Activated T-helper 1 cell treated with anti-CD3 and anti-CD28 coated beads, Interleukin-12 subunit alpha, Interleukin-12 subunit beta, Interleukin-2, Interleukin-4 antibody, amounts not matched to agents 30 ng/mL and 10 ng/mL and 1 ng/mL, durations not matched to agents 14 hours and 24 hours and 36 hours (primary cell): Measurements from ENCODE around the gene ADRA2B. TPM values are rescaled to one million over a fixed set of nuclear protein-coding genes. Genes with fewer than 3 reads are reported as not detected.
"Not testable (repeated sequence)": the region's sequence is repeated elsewhere in the genome, so short reads cannot be mapped to it uniquely, and the experiment has no call there.

Experiments
- DNase-seq: peaks from one replicate; pipeline ENCODE4 v3.0.0; 2021; ENCODE audit warnings: low spot score
- H3K27ac Mint-ChIP-seq: one replicate; pipeline ENCODE4 v1.8.0; 2021; ENCODE audit warnings: mild to moderate bottlenecking, mixed read lengths
- H3K27me3 Mint-ChIP-seq: one replicate; pipeline ENCODE4 v1.8.0; 2022; ENCODE audit warnings: mild to moderate bottlenecking, moderate library complexity, mixed read lengths; ENCODE audit not compliant: insufficient read depth
- H3K36me3 Mint-ChIP-seq: one replicate; pipeline ENCODE4 v1.8.0; 2021; ENCODE audit warnings: low read depth, mixed read lengths
- H3K4me1 Mint-ChIP-seq: one replicate; pipeline ENCODE4 v1.8.0; 2021; ENCODE audit warnings: low read depth, mixed read lengths
- H3K4me3 Mint-ChIP-seq: one replicate; pipeline ENCODE4 v1.8.0; 2021; ENCODE audit warnings: mild to moderate bottlenecking, moderate library complexity, mixed read lengths
- H3K9me3 Mint-ChIP-seq: one replicate; pipeline ENCODE4 v1.8.0; 2021; ENCODE audit warnings: mixed read lengths
- intact Hi-C: fragments of 100-400 bp; cut with micrococcal nuclease; formaldehyde crosslinking; loops from one replicate; pipeline ENCODE4 v1.15.1; 2024
- total RNA-seq: library from RNA; stranded (reverse); gene quantifications from 2 replicates; pipeline ENCODE4 v1.2.3, GENCODE V29; 2022

Gene ADRA2B
- total RNA-seq, 1 donor from 2014 or later = 0.21 TPM

DNA sequence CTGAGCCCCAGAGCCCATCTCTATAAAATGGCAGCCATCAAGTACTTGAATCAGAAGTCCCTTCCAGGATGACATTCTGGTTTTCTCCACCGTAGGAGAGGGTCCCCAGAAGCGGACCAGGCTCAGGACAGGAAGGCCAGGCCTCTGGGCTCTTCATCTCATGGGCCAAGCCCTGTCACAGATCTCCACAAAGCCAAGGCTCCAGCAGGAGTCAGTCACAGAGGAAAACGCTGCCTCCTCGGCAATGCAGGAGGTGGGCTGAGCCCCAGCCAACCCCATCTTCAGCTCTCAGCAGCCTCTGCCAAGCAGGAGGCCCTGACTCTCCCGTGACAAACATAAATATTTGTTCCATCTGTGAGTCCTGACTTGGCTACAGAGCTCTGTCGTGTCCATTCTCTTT lies 42.2 kb downstream of the ADRA2B start:
- Mint-ChIP-seq H3K27ac (no peak overlapping the region), H3K9me3 (no peaks in the 10 kb centered on the region), H3K27me3 (peaks cover 27% of the 10 kb centered on the region), H3K4me1 (no peaks in the 10 kb centered on the region), H3K36me3 (no peaks in the 10 kb centered on the region), H3K4me3 (no peak overlapping the region)
- DNase-seq = no peak
- intact Hi-C loops = no loop called here

DNA sequence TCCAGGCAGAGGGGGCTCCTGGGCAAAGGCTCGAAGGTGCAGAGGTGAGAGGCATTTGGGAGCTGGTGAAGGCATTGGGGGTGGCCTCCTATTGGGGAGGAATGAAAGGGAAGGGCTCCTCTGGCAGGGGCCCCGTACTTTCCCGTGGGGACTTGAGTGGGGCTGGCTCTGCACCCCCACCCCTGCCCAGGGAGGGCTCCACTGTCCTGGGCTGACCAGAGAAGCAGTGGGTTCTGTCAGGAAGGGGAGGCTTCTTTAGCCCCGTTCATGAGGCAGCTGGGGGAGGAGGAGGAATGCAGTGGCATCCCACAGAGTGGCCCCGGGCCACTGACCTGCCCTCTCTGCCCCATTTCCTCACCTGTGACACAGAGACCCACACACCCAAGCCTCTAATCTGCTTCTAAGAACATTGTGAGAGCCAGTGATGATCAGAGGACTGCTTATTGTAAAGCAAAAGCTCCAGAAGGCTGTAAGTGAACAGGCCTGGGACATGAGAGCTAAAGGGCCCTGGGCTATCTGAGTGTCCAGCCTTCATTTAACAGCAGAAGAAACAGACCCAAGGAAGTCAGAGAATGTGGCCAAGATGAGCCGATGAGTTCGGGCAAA lies 43.1 kb downstream of the ADRA2B start:
- Mint-ChIP-seq H3K27ac (no peak overlapping the region), H3K4me1 (no peaks in the 10 kb centered on the region), H3K4me3 (no peak overlapping the region), H3K27me3 (peaks cover 22% of the 10 kb centered on the region), H3K9me3 (no peaks in the 10 kb centered on the region), H3K36me3 (no peaks in the 10 kb centered on the region)
- DNase-seq = no peak
- intact Hi-C loops = no loop called here

DNA sequence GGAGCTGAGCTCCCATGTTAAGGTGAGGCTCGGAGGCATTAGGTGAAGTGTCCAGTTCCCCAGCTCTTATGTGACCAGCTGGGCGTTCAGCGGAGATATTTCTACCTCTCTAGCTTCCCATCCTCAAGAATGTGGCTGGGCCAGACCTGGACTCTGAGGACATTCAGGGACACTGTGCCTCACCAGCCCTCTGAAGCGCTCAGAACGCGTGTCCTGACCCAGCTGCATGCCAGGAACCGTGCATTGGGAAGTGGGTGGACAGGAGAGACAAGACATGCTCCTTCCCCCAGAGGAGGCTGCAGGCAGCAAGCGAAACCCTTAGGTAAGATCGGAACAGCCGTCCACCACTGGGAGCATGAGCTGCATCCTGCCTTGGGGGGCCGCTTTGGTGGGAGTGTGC lies 43.6 kb downstream of the ADRA2B start:
- intact Hi-C loops = no loop called here
- H3K27me3 Mint-ChIP-seq = peaks cover 18% of the 10 kb centered on the region
- DNase-seq = no peak
- H3K9me3 Mint-ChIP-seq = no peaks in the 10 kb centered on the region
- H3K36me3 Mint-ChIP-seq = no peaks in the 10 kb centered on the region
- no peaks in the 10 kb centered on the region for H3K4me1 Mint-ChIP-seq
- no peak overlapping the region for H3K27ac Mint-ChIP-seq
- no peak overlapping the region for H3K4me3 Mint-ChIP-seq

DNA sequence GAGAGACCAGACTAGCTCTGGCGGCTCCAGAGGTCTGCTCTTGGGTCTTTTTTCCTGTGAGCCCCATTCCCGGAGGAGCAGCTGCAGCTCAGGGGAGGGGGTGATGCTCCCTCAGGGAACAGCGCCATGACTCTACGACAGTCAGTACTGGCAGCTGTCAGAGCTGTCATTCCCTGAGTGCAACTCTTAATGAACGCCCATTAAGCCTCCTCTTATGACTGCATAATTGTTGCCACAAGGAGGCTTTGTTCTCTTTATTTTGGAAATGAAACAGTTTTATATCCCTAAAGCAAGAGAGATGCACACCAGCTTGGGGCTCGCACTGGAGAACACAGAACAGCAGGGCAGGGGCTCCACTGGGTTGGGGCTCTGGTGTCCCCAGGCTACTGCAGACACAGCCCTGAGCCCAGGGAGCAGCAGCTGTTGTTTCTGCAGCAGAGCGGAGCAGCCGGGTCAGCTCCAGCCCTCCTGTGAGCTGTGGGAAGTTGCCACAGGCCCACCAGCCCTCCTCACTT lies 44.3 kb downstream of the ADRA2B start:
- H3K27me3 Mint-ChIP-seq = peaks cover 20% of the 10 kb centered on the region
- intact Hi-C loops = not testable (repeated sequence)

DNA sequence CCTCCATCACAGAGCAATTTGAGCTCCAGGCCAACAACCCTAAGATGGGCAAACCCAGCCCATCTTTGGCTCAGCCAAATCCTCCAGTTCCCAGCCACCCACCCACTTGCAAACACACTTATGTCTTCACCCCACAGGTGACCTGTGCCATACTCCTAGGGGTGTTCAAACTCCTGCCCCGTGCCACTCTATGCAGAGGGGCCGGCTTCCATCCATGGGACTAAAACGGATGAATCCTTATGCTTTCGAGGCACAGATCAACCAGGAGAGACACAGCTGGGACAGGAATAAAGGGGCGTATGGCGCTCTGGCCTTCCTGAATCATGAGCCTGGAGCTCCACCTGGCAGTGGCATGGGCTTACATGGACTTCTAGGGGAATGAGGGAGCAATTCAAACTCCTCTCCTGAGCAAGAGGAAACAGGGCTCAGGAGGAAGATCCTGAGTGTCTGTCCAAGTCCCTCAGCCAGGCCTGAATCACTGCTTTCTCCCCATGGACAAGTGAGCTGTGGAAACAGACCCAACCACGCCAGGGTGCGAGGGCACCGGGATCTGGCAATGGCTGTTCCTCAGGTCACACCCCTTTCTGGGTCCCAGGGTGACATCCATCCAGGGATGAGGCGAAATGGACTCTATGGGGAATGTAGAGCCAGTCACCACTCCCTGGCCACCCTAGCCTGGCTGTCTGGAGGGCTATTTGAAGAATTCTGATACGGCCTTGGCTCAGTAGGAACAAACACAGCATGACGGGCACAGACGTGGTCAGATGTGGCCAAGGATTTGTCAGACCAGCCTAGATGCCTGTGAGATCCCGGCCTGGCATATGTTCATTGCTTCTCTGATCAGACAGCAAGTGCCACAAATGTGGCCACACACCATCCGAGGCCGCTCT lies 45.0 kb downstream of the ADRA2B start:
- H3K4me3 Mint-ChIP-seq, DNase-seq, intact Hi-C loops, H3K36me3 Mint-ChIP-seq, H3K9me3 Mint-ChIP-seq, H3K4me1 Mint-ChIP-seq, H3K27ac Mint-ChIP-seq: not testable (repeated sequence)
- peaks cover 17% of the 10 kb centered on the region for H3K27me3 Mint-ChIP-seq

More for the DNA sequence above, 44.3 kb downstream of the ADRA2B start:
- not testable (repeated sequence) for H3K4me1 Mint-ChIP-seq, DNase-seq, H3K4me3 Mint-ChIP-seq, H3K9me3 Mint-ChIP-seq, H3K36me3 Mint-ChIP-seq, H3K27ac Mint-ChIP-seq

DNA sequence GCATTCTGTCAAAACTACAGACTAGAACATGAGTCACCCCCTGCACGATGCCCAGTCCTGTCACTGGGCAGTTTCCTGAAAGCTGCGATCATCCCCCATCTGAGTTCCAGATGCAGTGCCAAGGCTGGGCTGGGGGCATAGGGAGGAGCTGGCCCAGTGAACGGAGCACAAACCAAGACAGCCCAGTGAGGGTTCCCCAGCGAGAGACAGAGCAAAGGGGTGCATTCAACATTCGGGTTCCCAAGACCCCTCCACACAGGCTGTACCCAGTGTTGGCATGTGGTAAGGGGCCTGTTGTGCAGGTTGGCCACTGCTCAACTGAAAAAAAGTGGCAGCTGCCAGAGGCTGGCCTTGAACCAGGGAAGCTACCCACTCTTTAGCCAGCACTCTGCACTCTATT lies 46.0 kb downstream of the ADRA2B start:
- peaks cover 11% of the 10 kb centered on the region for H3K27me3 Mint-ChIP-seq
- intact Hi-C loops, DNase-seq, H3K27ac Mint-ChIP-seq, H3K4me1 Mint-ChIP-seq, H3K36me3 Mint-ChIP-seq, H3K9me3 Mint-ChIP-seq, H3K4me3 Mint-ChIP-seq: not testable (repeated sequence)

DNA sequence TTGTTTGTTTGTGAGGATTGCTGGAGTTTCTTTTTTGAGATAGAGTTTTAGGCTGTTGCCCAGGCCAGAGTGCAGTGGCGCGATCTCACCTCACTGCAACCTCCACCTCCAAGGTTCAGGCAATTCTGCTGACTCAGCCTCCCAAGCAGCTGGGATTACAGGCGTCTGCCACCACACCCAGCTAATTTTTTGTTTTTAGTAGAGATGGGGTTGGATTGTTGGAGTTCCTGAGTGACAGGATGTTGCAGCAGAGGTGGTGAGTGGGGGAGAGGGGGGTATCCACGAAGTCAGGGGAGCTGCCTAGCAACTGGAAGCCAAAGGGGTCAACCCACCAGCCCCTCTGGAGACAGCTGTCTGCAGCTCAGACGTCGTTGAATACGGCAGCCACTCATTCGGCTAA lies 46.5 kb downstream of the ADRA2B start:
- intact Hi-C loops, H3K27ac Mint-ChIP-seq, H3K4me3 Mint-ChIP-seq, DNase-seq, H3K36me3 Mint-ChIP-seq, H3K27me3 Mint-ChIP-seq, H3K9me3 Mint-ChIP-seq, H3K4me1 Mint-ChIP-seq: not testable (repeated sequence)

DNA sequence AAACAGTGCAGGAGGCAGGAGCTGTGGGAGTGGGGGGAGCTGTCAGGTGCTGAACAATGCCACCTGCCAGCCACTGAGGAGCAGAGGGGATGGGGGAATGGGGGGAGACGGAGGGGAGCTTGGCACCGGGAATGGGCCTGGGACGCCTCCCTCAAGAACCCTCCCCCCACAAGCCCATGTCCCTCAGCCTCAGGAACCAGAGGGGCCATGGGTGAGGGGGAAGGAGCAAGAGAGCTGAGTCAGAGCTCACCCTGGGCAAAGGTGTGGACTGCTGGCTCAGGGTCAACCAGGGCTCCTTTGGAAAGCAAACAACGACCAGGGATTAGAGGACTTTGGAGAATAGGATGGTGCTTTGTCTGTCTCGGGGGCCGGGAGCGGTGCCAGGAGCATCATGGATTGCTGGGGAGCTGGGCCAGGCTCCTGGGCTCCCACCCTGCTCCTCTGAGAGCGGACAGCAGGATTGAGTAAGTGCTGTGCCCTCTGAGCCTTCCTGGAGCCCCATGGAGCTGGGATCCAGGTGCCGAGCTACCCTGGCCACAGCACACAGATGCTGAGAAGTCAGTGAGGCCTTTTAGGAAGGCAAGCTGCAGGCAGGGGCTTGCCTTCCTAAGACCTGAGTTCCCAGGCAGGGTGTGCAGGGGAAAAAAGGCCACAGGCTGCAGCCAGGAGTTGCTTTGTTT lies 48.3 kb downstream of the ADRA2B start:
- H3K27me3 Mint-ChIP-seq, H3K4me1 Mint-ChIP-seq, H3K27ac Mint-ChIP-seq, intact Hi-C loops, DNase-seq, H3K4me3 Mint-ChIP-seq, H3K36me3 Mint-ChIP-seq, H3K9me3 Mint-ChIP-seq: not testable (repeated sequence)

DNA sequence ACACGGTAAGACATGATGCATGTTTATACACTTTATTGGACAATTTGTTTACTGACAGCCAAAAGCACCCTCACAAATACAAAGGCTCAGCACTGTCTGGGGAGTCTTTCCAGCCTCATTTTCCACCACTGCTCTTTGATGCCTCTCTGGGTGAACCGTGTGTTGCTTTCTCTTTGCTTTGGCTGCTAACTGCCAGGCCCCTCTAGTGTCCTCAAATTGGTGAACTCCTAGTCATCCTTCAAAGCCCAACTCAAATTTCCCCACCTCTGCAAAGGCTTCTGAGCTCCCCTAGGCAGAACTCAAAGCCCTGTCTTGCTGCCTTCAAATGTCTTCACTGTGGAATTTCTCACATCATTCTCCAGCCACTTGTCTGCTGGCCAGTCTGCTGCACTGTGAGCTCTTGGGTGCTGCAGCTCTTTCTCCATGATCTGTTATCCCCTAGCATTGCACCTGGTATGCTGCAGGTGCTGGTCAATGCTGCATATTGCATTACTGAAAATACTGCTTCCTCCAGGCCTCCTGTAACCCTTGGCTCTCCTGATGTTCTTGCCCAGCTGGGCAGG lies 49.2 kb downstream of the ADRA2B start:
- H3K4me3 Mint-ChIP-seq, H3K9me3 Mint-ChIP-seq, H3K36me3 Mint-ChIP-seq, DNase-seq, intact Hi-C loops, H3K27ac Mint-ChIP-seq, H3K4me1 Mint-ChIP-seq, H3K27me3 Mint-ChIP-seq: not testable (repeated sequence)

DNA sequence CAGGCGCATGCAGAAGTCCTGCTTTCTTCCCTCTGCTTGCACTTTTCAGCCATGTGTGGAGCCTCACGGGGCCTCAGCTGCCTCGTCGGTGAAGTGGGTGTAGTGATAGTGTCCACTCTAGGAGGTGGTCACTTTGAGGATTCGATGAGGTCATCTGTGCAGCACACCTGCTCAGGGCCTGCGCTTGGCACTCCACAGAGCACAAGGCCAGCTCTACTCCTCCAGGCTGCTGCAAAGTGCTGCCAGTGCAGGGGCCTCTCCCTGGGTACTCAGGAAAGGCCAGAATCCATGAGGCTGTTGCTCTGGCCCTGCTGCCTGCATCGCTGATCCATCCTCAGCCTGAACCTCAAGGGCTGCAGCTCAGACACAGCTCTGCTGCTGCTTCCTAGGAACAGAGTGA lies 49.9 kb downstream of the ADRA2B start:
- H3K36me3 Mint-ChIP-seq, H3K27ac Mint-ChIP-seq, H3K4me1 Mint-ChIP-seq, intact Hi-C loops, H3K27me3 Mint-ChIP-seq, H3K9me3 Mint-ChIP-seq, DNase-seq, H3K4me3 Mint-ChIP-seq: not testable (repeated sequence)

DNA sequence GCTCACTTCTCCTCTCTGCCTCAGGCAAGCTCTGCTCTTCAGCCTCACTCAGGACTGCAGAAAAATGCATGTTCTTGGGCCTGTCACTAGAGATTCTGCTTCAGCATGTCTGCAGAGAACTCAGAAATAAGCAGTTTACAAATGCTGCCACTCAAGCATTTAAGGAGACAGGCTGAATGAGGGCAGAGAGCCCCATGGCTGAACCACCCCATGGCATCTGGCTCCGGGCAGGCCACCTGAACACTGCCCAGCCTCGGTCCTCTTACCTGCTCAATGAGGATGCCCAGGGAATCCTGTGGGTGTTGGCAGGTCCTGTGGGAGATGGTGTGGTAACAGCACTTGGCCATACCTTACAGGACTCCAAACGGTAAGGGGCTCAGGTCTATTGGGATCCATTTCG lies 50.4 kb downstream of the ADRA2B start:
- H3K27ac Mint-ChIP-seq, H3K36me3 Mint-ChIP-seq, H3K9me3 Mint-ChIP-seq, H3K27me3 Mint-ChIP-seq, H3K4me3 Mint-ChIP-seq, intact Hi-C loops, H3K4me1 Mint-ChIP-seq, DNase-seq: not testable (repeated sequence)

DNA sequence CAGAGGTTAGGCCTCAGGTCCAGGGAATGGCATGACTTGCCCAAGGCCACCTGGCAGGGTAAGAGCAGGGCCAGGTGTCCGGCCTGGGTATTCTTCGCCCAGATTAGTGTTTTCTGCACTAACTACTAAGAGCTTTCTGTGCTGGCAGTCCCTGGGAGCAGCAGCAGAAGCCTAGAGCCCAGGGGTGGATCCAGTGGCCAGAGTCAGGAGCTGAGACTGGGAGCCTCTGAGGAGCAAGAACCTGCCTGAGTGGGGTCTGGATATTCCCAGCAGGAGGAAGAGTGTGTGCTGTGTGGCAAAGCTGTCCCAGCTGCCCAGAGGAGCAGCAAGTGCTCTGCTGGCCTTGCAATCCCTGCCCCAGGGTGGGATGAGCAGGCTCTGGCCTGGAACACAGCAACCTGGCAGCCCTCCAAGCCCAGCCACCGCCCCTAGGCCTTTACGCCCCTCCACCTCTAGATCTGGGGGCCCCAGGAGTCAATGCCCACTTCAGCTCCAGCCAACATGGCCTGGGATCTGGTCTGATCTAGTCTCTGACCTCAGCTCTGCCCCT lies 50.9 kb downstream of the ADRA2B start:
- no peaks in the 10 kb centered on the region for H3K9me3 Mint-ChIP-seq
- H3K27me3 Mint-ChIP-seq = peaks cover 2% of the 10 kb centered on the region
- no peak for DNase-seq
- H3K4me3 Mint-ChIP-seq = no peak overlapping the region
- H3K27ac Mint-ChIP-seq = no peak overlapping the region
- H3K36me3 Mint-ChIP-seq = no peaks in the 10 kb centered on the region
- H3K4me1 Mint-ChIP-seq = no peaks in the 10 kb centered on the region
- intact Hi-C loops = no loop called here
